Neural cell (in vitro differentiated cells): ENCODE results near the gene NRF1. TPM values are rescaled to one million over a fixed set of nuclear protein-coding genes. Genes with fewer than 3 reads are reported as not detected.

Experiments
- H2AFZ ChIP-seq: fragments of 200-600, 300-800 bp; sonication (generic), shearing (Covaris generic); 2 replicates; pipeline ENCODE4 v1.6.0; 2014; ENCODE audit warnings: low read depth, mild to moderate bottlenecking, antibody characterized with exemption, low read length, moderate library complexity
- H3F3A ChIP-seq: fragments of 200-600 bp; shearing (Covaris generic); 2 replicates; pipeline ENCODE4 v1.6.1; 2016; ENCODE audit warnings: mild to moderate bottlenecking, moderate library complexity, mixed read lengths, antibody characterized with exemption, low read length; ENCODE audit not compliant: insufficient read depth, poor library complexity, severe bottlenecking
- H3K27ac ChIP-seq: fragments of 200-600, 300-800 bp; sonication (generic), shearing (Covaris generic); 2 replicates; pipeline ENCODE4 v1.5.1; 2014; ENCODE audit warnings: mild to moderate bottlenecking, low read length, moderate library complexity
- H3K27me3 ChIP-seq: fragments of 300-800, 200-600 bp; sonication (generic), shearing (Covaris generic); 2 replicates; pipeline ENCODE4 v1.6.0; 2014; ENCODE audit warnings: mild to moderate bottlenecking, low read depth, low read length, moderate library complexity; ENCODE audit not compliant: insufficient read depth
- H3K36me3 ChIP-seq: fragments of 300-800, 200-600 bp; sonication (generic), shearing (Covaris generic); 2 replicates; pipeline ENCODE4 v1.5.1; 2014; ENCODE audit warnings: mild to moderate bottlenecking, antibody characterized with exemption, low read length, moderate library complexity; ENCODE audit not compliant: insufficient read depth
- H3K4me2 ChIP-seq: fragments of 300-800, 200-600 bp; sonication (generic), shearing (Covaris generic); 2 replicates; pipeline ENCODE4 v1.6.0; 2014; ENCODE audit warnings: mild to moderate bottlenecking, low read length
- H3K4me3 ChIP-seq: fragments of 300-800, 200-600 bp; sonication (generic), shearing (Covaris generic); 2 replicates; pipeline ENCODE4 v1.5.1; 2014; ENCODE audit warnings: mild to moderate bottlenecking, low read length, moderate library complexity
- H3K79me2 ChIP-seq: fragments of 200-600 bp; shearing (Covaris generic); replicated peaks from 2 replicates; pipeline ENCODE4 v1.6.0; 2014; ENCODE audit warnings: mild to moderate bottlenecking, low read length, moderate library complexity; ENCODE audit not compliant: insufficient read depth
- H3K9ac ChIP-seq: fragments of 300-800, 200-600 bp; sonication (generic), shearing (Covaris generic); 2 replicates; pipeline ENCODE4 v1.6.1; 2016; ENCODE audit warnings: mild to moderate bottlenecking, low read length, mixed read lengths
- H3K9me2 ChIP-seq: fragments of 200-600 bp; shearing (Covaris generic); 2 replicates; pipeline ENCODE4 v1.6.1; 2016; ENCODE audit warnings: mild to moderate bottlenecking, low read length, mixed read lengths; ENCODE audit not compliant: insufficient read depth
- H3K9me3 ChIP-seq: fragments of 200-600, 300-800 bp; sonication (generic), shearing (Covaris generic); 2 replicates; pipeline ENCODE4 v1.6.1; 2016; ENCODE audit warnings: mild to moderate bottlenecking, mixed run types, low read length, moderate library complexity, mixed read lengths
- H4K20me1 ChIP-seq: fragments of 200-600 bp; shearing (Covaris generic); 2 replicates; pipeline ENCODE4 v1.6.1; 2016; ENCODE audit warnings: mild to moderate bottlenecking, mixed run types; ENCODE audit not compliant: insufficient read depth
- EP300 ChIP-seq: fragments of 450-650 bp; conservative IDR thresholded peaks from 2 replicates; pipeline ENCODE4 v1.6.1; 2014; ENCODE audit warnings: antibody characterized with exemption, mild to moderate bottlenecking, moderate library complexity; ENCODE audit not compliant: poor library complexity, severe bottlenecking
- EZH2 ChIP-seq: fragments of 200-600, 300-800 bp; shearing (Covaris generic), sonication (generic); IDR thresholded peaks from 2 replicates; pipeline ENCODE4 v1.6.1; 2014; ENCODE audit warnings: antibody characterized with exemption, low read length, borderline replicate concordance, mild to moderate bottlenecking; ENCODE audit not compliant: insufficient read depth, poor library complexity, severe bottlenecking
- MXI1 ChIP-seq: fragments of 450-650 bp; conservative IDR thresholded peaks from 2 replicates; pipeline ENCODE4 v1.6.1; 2014; ENCODE audit warnings: antibody characterized with exemption, mild to moderate bottlenecking; ENCODE audit not compliant: poor library complexity, severe bottlenecking
- POLR2AphosphoS5 ChIP-seq: IDR thresholded peaks from 2 replicates; pipeline ENCODE4 v1.6.1; 2012
- RAD21 ChIP-seq: fragments of 450-650 bp; conservative IDR thresholded peaks from 2 replicates; pipeline ENCODE4 v1.6.1; 2014; ENCODE audit warnings: antibody characterized with exemption, mild to moderate bottlenecking, moderate library complexity
- REST ChIP-seq: IDR thresholded peaks from 2 replicates; pipeline ENCODE4 v1.6.1; 2012; ENCODE audit warnings: borderline replicate concordance
- SMC3 ChIP-seq: fragments of 450-650 bp; conservative IDR thresholded peaks from 2 replicates; pipeline ENCODE4 v1.6.1; 2014; ENCODE audit warnings: antibody characterized with exemption, mild to moderate bottlenecking, moderate library complexity; ENCODE audit not compliant: poor library complexity
- TAF1 ChIP-seq: IDR thresholded peaks from 2 replicates; pipeline ENCODE4 v1.6.1; 2012; ENCODE audit warnings: low read depth
- polyA plus RNA-seq: library from polyadenylated mRNA; depleted of rRNA; stranded (reverse); fragments of >200 nt; gene quantifications from 2 replicates; pipeline ENCODE4 v1.2.3, GENCODE V29; 2014
- TF ChIP-seq, protein P1 (sequence below): fragments of 450-650 bp; IDR thresholded peaks from 2 replicates; pipeline ENCODE4 v1.5.1; 2014; ENCODE audit warnings: antibody characterized with exemption, mild to moderate bottlenecking, moderate library complexity; ENCODE audit not compliant: poor library complexity, severe bottlenecking

Gene NRF1
- polyA plus RNA-seq, 1 donor from 2014 or later = 13.2 TPM

- no peaks in the 10 kb centered on the region for H3K9me3 ChIP-seq
- H3K9ac ChIP-seq = no peak overlapping the region
- TF ChIP-seq RAD21 (no peak), EP300 (no peak), EZH2 (no peak), POLR2AphosphoS5 (no peak), TAF1 (no peak), MXI1 (no peak)
- no peak overlapping the region for H3K4me3 ChIP-seq
- H3K27me3 ChIP-seq = no peaks in the 10 kb centered on the region
- H3K79me2 ChIP-seq = peaks cover 84% of the 10 kb centered on the region
- no peaks in the 10 kb centered on the region for H3K36me3 ChIP-seq
- H4K20me1 ChIP-seq = no peaks in the 10 kb centered on the region
- no peak overlapping the region for H3K27ac ChIP-seq
- no peaks in the 10 kb centered on the region for H3K9me2 ChIP-seq
- no peak overlapping the region for H3K4me2 ChIP-seq
- no peaks in the 10 kb centered on the region for H3F3A ChIP-seq
- no peak overlapping the region for H2AFZ ChIP-seq
Measured at GRCh38 chr7:129616530-129616929, 5.0 kb downstream of the NRF1 start.

DNA sequence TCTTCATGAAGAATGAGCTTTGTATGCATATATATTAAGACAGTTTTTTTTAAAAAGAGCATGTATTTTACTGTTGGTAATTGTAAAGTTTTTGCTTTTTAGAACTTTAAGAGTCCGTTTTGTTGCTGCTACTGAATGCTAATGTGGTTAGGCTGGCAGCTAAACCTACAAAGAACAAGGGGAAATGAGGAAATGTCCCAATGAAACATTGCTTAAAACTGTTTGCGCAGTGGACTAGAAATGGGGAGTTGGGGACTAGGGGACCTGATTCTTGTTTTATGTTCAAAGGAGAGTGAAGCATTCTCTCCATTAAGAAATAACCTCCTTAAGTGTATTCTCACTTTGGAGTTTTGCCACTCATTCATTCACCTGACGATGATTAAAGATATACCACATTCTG lies 5.7 kb downstream of the NRF1 start:
- H3K9ac ChIP-seq = no peak overlapping the region
- peaks cover 90% of the 10 kb centered on the region for H3K79me2 ChIP-seq
- H3K36me3 ChIP-seq = no peaks in the 10 kb centered on the region
- no peaks in the 10 kb centered on the region for H3K27me3 ChIP-seq
- H4K20me1 ChIP-seq = no peaks in the 10 kb centered on the region
- no peaks in the 10 kb centered on the region for H3K9me3 ChIP-seq
- no peaks in the 10 kb centered on the region for H3F3A ChIP-seq
- H2AFZ ChIP-seq = no peak overlapping the region
- H3K4me3 ChIP-seq = no peak overlapping the region
- TF ChIP-seq TAF1 = no peak
- no peak for TF ChIP-seq EZH2
- TF ChIP-seq, protein P1, sequence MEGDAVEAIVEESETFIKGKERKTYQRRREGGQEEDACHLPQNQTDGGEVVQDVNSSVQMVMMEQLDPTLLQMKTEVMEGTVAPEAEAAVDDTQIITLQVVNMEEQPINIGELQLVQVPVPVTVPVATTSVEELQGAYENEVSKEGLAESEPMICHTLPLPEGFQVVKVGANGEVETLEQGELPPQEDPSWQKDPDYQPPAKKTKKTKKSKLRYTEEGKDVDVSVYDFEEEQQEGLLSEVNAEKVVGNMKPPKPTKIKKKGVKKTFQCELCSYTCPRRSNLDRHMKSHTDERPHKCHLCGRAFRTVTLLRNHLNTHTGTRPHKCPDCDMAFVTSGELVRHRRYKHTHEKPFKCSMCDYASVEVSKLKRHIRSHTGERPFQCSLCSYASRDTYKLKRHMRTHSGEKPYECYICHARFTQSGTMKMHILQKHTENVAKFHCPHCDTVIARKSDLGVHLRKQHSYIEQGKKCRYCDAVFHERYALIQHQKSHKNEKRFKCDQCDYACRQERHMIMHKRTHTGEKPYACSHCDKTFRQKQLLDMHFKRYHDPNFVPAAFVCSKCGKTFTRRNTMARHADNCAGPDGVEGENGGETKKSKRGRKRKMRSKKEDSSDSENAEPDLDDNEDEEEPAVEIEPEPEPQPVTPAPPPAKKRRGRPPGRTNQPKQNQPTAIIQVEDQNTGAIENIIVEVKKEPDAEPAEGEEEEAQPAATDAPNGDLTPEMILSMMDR = no peak
- no peak for TF ChIP-seq SMC3
- TF ChIP-seq REST = no peak
- no peak for TF ChIP-seq EP300
- no peak for TF ChIP-seq MXI1
- TF ChIP-seq POLR2AphosphoS5 = no peak
- TF ChIP-seq RAD21 = no peak
- no peaks in the 10 kb centered on the region for H3K9me2 ChIP-seq
- H3K4me2 ChIP-seq = no peak overlapping the region
- no peak overlapping the region for H3K27ac ChIP-seq
